ENCODE data around the gene ZNF610. TPM values are rescaled to one million over a fixed set of nuclear protein-coding genes. Genes with fewer than 3 reads are reported as not detected.
"Not testable (repeated sequence)": the region's sequence is repeated elsewhere in the genome, so short reads cannot be mapped to it uniquely, and the experiment has no call there.

Gene ZNF610
- total and polyA plus RNA-seq, 2 of the 13 experiments (the other 11 are each of a cell fraction or from before 2014, with no cell fraction given) = 0.32 to 0.69 TPM

DNA sequence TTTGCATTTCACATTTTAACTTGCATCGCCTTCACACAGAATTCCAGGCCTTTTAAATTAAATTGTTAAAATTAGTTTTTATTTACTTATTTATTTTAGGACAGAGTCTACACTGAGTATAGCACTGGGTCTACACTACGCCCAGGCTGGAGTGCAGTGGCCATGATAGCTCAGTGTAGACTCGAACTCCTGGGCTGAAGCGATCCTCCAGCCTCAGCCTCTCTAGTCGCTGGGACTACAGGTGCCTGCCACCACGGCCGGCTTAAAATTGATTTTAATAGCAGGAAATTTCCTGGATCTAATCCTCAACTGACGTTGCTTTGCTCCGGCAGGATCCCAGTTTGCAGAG is 301 bp upstream of the ZNF610 start:
- DNase-seq (ENCODE audit: low spot score) (no peak), FAIRE-seq (no peak), ATAC-seq (peak; percentile 33; the same call in 1 of the 3 replicates)
- Histone ChIP-seq H3K9me3 (ENCODE audit: low read length) (peaks cover 63% of the 10 kb centered on the region), H2AFZ (ENCODE audit: low read length) (no peak overlapping the region), H3K4me3 (replicated peaks in 1 of 3; ENCODE audit: insufficient read depth in 1 of 3, low read depth in 2 of 3, low read length in 3 of 3) (peak overlapping the region; percentile 64 to 79 (median 72)), H3K4me2 (ENCODE audit: low read depth, low read length) (peak overlapping the region; percentile 61), H3K27me3 (ENCODE audit: control insufficient read depth in 1 of 2, insufficient read depth in 2 of 2, low read length in 2 of 2) (no peaks in the 10 kb centered on the region), H3K36me3 (replicated peaks in 1 of 2; ENCODE audit: control insufficient read depth in 1 of 2, insufficient read depth in 2 of 2, low read length in 2 of 2) (no peaks in the 10 kb centered on the region), H3K4me1 (ENCODE audit: insufficient read depth, low read length) (no peaks in the 10 kb centered on the region), H3K9ac (ENCODE audit: insufficient read depth, low read depth, low read length) (no peak overlapping the region), H3K27ac (ENCODE audit: extremely low read length, insufficient read depth, low read length) (no peak overlapping the region), H4K20me1 (ENCODE audit: insufficient read depth, low read length) (no peaks in the 10 kb centered on the region), H3K79me2 (ENCODE audit: insufficient read depth, low read length) (no peaks in the 10 kb centered on the region)
- TF ChIP-seq ZBTB38 (CRISPR knock-in tag; IDR thresholded peaks at IDR 0.05) (0 out of 2 replicates have a peak, but pooled peaks have one; percentile 12), CCAR2 (optimal IDR thresholded peaks at IDR 0.05; ENCODE audit: low read depth, low read length) (no peak), GFI1 (CRISPR knock-in tag; IDR thresholded peaks at IDR 0.05; ENCODE audit: borderline replicate concordance) (no peak)
- WGBS (ENCODE audit: low lambda C conversion rate) = 78% methylated on average over 8 of the region's 9 CpGs
- POLR2A ChIA-PET = no interaction called here
- CTCF ChIA-PET (ENCODE audit: low intra/inter-chr PET ratio, low total read pairs) = no interaction called here
- in situ Hi-C loops (cut with HindIII; ENCODE audit: extremely low pct_ligation_motif_present, low pct_unique_long_range_greater_than_20kb) = no loop called here
- intact Hi-C loops (cut with micrococcal nuclease; ENCODE audit: unreplicated experiment) = no loop called here
- BruUV-seq (replicated peaks) = no TSS peak

DNA sequence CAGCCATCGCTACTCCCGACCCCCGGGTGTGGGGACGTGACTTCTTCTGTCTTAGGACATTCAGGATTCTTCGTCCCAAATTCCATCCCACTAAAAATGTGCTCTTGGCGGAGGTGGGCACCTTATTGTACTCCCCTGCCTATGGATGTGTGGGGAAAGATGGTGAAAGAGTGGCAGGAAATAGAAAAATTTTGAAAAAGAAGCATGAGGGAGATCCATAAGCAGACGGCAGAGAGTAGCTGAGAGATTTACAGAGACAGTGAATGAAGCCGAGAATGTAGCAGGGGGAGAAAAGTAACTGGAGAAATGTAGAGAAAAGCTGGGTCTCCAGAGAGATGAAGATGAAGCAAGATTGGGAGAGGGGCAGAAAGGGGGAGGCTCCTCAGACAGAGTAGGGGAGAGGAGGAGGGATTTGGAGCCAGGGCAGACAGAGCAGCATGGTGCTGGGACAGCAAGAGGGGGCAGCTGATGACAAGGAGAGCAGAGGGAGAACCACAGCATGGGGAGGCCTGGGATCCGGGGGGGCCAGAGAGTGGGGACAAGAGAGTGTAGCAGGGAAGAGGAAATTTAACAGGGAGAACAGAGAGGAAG is 843 bp downstream of the ZNF610 start:
- peaks cover 51% of the 10 kb centered on the region for H3K9me3 ChIP-seq (ENCODE audit: low read length)
- peak overlapping the region; percentile 72 for H3K9ac ChIP-seq (ENCODE audit: insufficient read depth, low read depth, low read length)
- no peak for FAIRE-seq
- no peaks in the 10 kb centered on the region for H4K20me1 ChIP-seq (ENCODE audit: insufficient read depth, low read length)
- ATAC-seq = peak; percentile 31; the same call in 2 of the 3 replicates
- no peaks in the 10 kb centered on the region for H3K36me3 ChIP-seq (replicated peaks in 1 of 2; ENCODE audit: control insufficient read depth in 1 of 2, insufficient read depth in 2 of 2, low read length in 2 of 2)
- intact Hi-C loops (cut with micrococcal nuclease; ENCODE audit: unreplicated experiment) = no loop called here
- H3K4me2 ChIP-seq (ENCODE audit: low read depth, low read length) = peak overlapping the region; percentile 61
- no peaks in the 10 kb centered on the region for H3K27me3 ChIP-seq (ENCODE audit: control insufficient read depth in 1 of 2, insufficient read depth in 2 of 2, low read length in 2 of 2)
- in situ Hi-C loops (cut with HindIII; ENCODE audit: extremely low pct_ligation_motif_present, low pct_unique_long_range_greater_than_20kb) = no loop called here
- BruUV-seq (replicated peaks) = no TSS peak
- WGBS (ENCODE audit: low lambda C conversion rate) = 16% methylated on average over 9 of the region's 9 CpGs
- H3K4me3 ChIP-seq (replicated peaks in 1 of 3; ENCODE audit: insufficient read depth in 1 of 3, low read depth in 2 of 3, low read length in 3 of 3) = peak overlapping the region; percentile 64 to 79 (median 72); a peak in 5 of 6 replicates
- DNase-seq (ENCODE audit: low spot score) = no peak
- ChIA-PET CTCF (ENCODE audit: low intra/inter-chr PET ratio, low total read pairs) (no interaction called here), POLR2A (no interaction called here)
- H3K27ac ChIP-seq (ENCODE audit: extremely low read length, insufficient read depth, low read length) = no peak overlapping the region
- TF ChIP-seq HNRNPH1 (optimal IDR thresholded peaks at IDR 0.05; ENCODE audit: low read depth, low read length) (no peak), ZNF329 (CRISPR knock-in tag; IDR thresholded peaks at IDR 0.05; ENCODE audit: low read depth) (no peak), BHLHE40 (IDR thresholded peaks at IDR 0.05; ENCODE audit: low read length) (no peak), U2AF1 (optimal IDR thresholded peaks at IDR 0.05; ENCODE audit: low read depth, low read length) (no peak), ELF1 (CRISPR knock-in tag; IDR thresholded peaks at IDR 0.05) (no peak)
- no peaks in the 10 kb centered on the region for H3K4me1 ChIP-seq (ENCODE audit: insufficient read depth, low read length)
- H3K79me2 ChIP-seq (ENCODE audit: insufficient read depth, low read length) = no peaks in the 10 kb centered on the region
- no peak overlapping the region for H2AFZ ChIP-seq (ENCODE audit: low read length)

DNA sequence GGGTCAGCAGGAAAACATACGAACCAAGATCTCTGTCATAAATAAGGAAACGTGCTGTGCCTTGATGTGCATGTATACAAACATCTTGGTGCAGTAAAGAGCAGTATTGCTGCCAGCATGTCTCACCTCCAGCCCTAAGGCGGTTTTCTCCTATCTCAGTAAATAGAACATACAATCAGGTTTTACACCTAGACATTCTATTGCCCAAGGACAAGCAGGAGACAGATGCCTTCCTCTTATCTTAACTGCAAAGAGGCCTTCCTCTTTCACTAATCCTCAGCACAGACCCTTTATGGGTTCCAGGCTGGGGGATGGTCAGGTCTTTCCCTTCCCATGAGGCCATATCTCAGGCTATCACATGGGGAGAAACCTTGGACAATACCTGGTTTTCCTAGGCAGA is 3.0 kb downstream of the ZNF610 start:
- CTCF ChIA-PET (ENCODE audit: low intra/inter-chr PET ratio, low total read pairs); H3K4me3 ChIP-seq (replicated peaks in 1 of 3; ENCODE audit: insufficient read depth in 1 of 3, low read depth in 2 of 3, low read length in 3 of 3): not testable (repeated sequence)

More for the DNA sequence above, 3.0 kb downstream of the ZNF610 start:
- intact Hi-C loops (cut with micrococcal nuclease; ENCODE audit: unreplicated experiment); POLR2A ChIA-PET; H3K4me1 ChIP-seq (ENCODE audit: insufficient read depth, low read length); H3K36me3 ChIP-seq (replicated peaks in 1 of 2; ENCODE audit: control insufficient read depth in 1 of 2, insufficient read depth in 2 of 2, low read length in 2 of 2); ATAC-seq; H4K20me1 ChIP-seq (ENCODE audit: insufficient read depth, low read length); DNase-seq (ENCODE audit: low spot score); H3K27ac ChIP-seq (ENCODE audit: extremely low read length, insufficient read depth, low read length); in situ Hi-C loops (cut with HindIII; ENCODE audit: extremely low pct_ligation_motif_present, low pct_unique_long_range_greater_than_20kb); FAIRE-seq; H3K9ac ChIP-seq (ENCODE audit: insufficient read depth, low read depth, low read length); H3K27me3 ChIP-seq (ENCODE audit: control insufficient read depth in 1 of 2, insufficient read depth in 2 of 2, low read length in 2 of 2); BruUV-seq (replicated peaks); H2AFZ ChIP-seq (ENCODE audit: low read length); H3K79me2 ChIP-seq (ENCODE audit: insufficient read depth, low read length); H3K4me2 ChIP-seq (ENCODE audit: low read depth, low read length): not testable (repeated sequence)
- peaks cover 47% of the 10 kb centered on the region for H3K9me3 ChIP-seq (ENCODE audit: low read length)
- WGBS (ENCODE audit: low lambda C conversion rate) = 50% methylated on average over 3 of the region's 3 CpGs

All from HepG2 (cell line).